Bronchial smooth muscle cell (primary cell): Measurements from ENCODE around the gene PABPC1L2B. TPM values are rescaled to one million over a fixed set of nuclear protein-coding genes. Genes with fewer than 3 reads are reported as not detected.

Source experiments
- total RNA-seq: library from RNA; depleted of rRNA; stranded (reverse); fragments of >200 nt; gene quantifications from 2 replicates; pipeline ENCODE4 v1.2.1, GENCODE V29; 2014

The PABPC1L2B gene
- total RNA-seq = 0.09 TPM in 1 of 2 replicates, not detected in the other

GRCh38 chrX:73002733-73003132, at the start of gene PABPC1L2B:
TSS of gene PABPC1L2B (plus strand) at chrX:73002939. CDS start at chrX:73003643, 704 bp downstream.

Other genes with a start within 250 kb of the PABPC1L2B start
- not detected in 2 replicates for gene DMRTC1B, start 226.0 kb upstream of the PABPC1L2B start, total RNA-seq
- gene FAM236B, start 220.3 kb upstream of the PABPC1L2B start, total RNA-seq = not detected in 2 replicates
- not detected in 2 replicates for gene FAM236D, start 194.7 kb upstream of the PABPC1L2B start, total RNA-seq
- not detected in 2 replicates for gene FAM236C, start 90.3 kb upstream of the PABPC1L2B start, total RNA-seq
- gene FAM236A, start 64.7 kb upstream of the PABPC1L2B start, total RNA-seq = not detected in 2 replicates
- not detected in 2 replicates for gene DMRTC1, start 59.1 kb upstream of the PABPC1L2B start, total RNA-seq
- gene PABPC1L2A, start 76.6 kb downstream of the PABPC1L2B start, total RNA-seq = not detected in 2 replicates
- 2.5 and 3.5 TPM in 2 replicates for gene NAP1L2, start 211.9 kb downstream of the PABPC1L2B start, total RNA-seq